ENCODE data around the gene ADAD2.

Gene ADAD2

GRCh38 chr16:84190731-84191388, at the start of gene ADAD2:
TSS of gene ADAD2 (plus strand) at chr16:84191157. CDS start at chr16:84191231, 74 bp downstream.
- H3K27ac ChIP-seq (ENCODE audit: low read length), result no peak within 1 kb of the TSS
- no peaks in the 10 kb centered on the region for H3K36me3 ChIP-seq (ENCODE audit: control insufficient read depth in 2 of 2, insufficient read depth in 2 of 2, low read length in 2 of 2)
- no peak within 1 kb of the TSS for H3K9ac ChIP-seq (ENCODE audit: low read length in 2 of 2)
- no peaks in the 10 kb centered on the region for H3K27me3 ChIP-seq (ENCODE audit: control insufficient read depth in 1 of 2, insufficient read depth in 2 of 2, low read length in 2 of 2)
- H3K9me3 ChIP-seq (ENCODE audit: control insufficient read depth in 2 of 2, low read length in 2 of 2), result no peaks in the 10 kb centered on the region
- peaks cover 11% of the 10 kb centered on the region for H3K4me1 ChIP-seq (ENCODE audit: control insufficient read depth, insufficient read depth, low read length)
- H3K4me3 ChIP-seq (ENCODE audit: low read length in 2 of 2), result no peak within 1 kb of the TSS

DNA sequence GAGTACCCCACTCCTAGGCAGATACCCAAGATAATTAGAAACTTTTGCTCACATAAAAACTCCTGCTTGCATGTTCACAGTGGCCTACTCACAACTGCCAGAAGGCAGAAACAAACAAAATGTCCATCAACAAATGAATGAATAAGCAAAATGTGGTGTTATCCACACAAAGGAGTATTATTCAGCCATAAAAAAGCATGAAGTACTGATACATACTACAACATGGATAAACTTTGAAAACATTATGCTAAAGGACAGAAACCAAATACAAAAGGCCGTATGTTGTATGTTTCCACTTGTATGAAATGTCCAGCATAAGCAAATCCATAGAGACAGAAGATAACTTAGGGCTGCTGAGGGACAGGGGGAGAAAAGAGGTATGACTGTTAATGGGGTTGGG, 47.9 kb upstream of the ADAD2 start:
- no peak overlapping the region for H3K9ac ChIP-seq (ENCODE audit: low read length in 2 of 2)
- H3K27me3 ChIP-seq (ENCODE audit: control insufficient read depth in 1 of 2, insufficient read depth in 2 of 2, low read length in 2 of 2), result no peaks in the 10 kb centered on the region
- H3K4me3 ChIP-seq (ENCODE audit: low read length in 2 of 2), result no peak overlapping the region
- peaks cover 8% of the 10 kb centered on the region for H3K4me1 ChIP-seq (ENCODE audit: control insufficient read depth, insufficient read depth, low read length)
- no peaks in the 10 kb centered on the region for H3K9me3 ChIP-seq (ENCODE audit: control insufficient read depth in 2 of 2, low read length in 2 of 2)
- no peaks in the 10 kb centered on the region for H3K36me3 ChIP-seq (ENCODE audit: control insufficient read depth in 2 of 2, insufficient read depth in 2 of 2, low read length in 2 of 2)
- no peak overlapping the region for H3K27ac ChIP-seq (ENCODE audit: low read length)

DNA sequence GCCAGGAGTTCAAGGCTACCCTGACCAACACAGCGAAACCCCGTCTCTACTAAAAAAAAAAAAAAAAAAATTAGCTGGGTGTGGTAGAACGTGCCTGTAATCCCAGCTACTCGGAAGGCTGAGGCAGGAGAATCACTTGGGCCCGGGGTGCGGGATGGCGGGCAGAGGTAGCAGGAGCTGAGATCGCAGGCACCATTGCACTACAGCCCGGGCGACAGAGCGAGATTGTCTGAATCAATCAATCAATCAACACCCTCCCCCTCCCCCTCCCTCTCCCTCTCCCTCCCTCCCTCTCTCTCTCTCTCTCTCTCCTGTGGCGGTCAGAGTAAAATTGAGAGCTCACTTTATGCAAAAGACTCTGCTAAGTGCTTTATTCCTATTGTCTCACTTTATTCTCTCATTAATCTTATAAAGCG, 47.2 kb upstream of the ADAD2 start:
- H3K9ac ChIP-seq (ENCODE audit: low read length in 2 of 2), result peak overlapping the region; percentile 52 to 71
- H3K27ac ChIP-seq (ENCODE audit: low read length), result no peak overlapping the region

GRCh38 chr16:84144209-84144858, 46.6 kb upstream of the ADAD2 start:
- peak overlapping the region; percentile 66 to 89 for H3K4me3 ChIP-seq (ENCODE audit: low read length in 2 of 2)
- no peaks in the 10 kb centered on the region for H3K27me3 ChIP-seq (ENCODE audit: control insufficient read depth in 1 of 2, insufficient read depth in 2 of 2, low read length in 2 of 2)
- H3K4me1 ChIP-seq (ENCODE audit: control insufficient read depth, insufficient read depth, low read length), result peaks cover 8% of the 10 kb centered on the region
- no peak overlapping the region for H3K27ac ChIP-seq (ENCODE audit: low read length)
- H3K9ac ChIP-seq (ENCODE audit: low read length in 2 of 2), result peak overlapping the region; percentile 52 to 71
- H3K36me3 ChIP-seq (ENCODE audit: control insufficient read depth in 2 of 2, insufficient read depth in 2 of 2, low read length in 2 of 2), result no peaks in the 10 kb centered on the region
- H3K9me3 ChIP-seq (ENCODE audit: control insufficient read depth in 2 of 2, low read length in 2 of 2), result no peaks in the 10 kb centered on the region

More for the DNA sequence above, 47.2 kb upstream of the ADAD2 start:
- H3K27me3 ChIP-seq (ENCODE audit: control insufficient read depth in 1 of 2, insufficient read depth in 2 of 2, low read length in 2 of 2), result no peaks in the 10 kb centered on the region
- H3K4me1 ChIP-seq (ENCODE audit: control insufficient read depth, insufficient read depth, low read length), result peaks cover 8% of the 10 kb centered on the region
- H3K9me3 ChIP-seq (ENCODE audit: control insufficient read depth in 2 of 2, low read length in 2 of 2), result no peaks in the 10 kb centered on the region
- peak overlapping the region; percentile 66 to 89 for H3K4me3 ChIP-seq (ENCODE audit: low read length in 2 of 2)
- H3K36me3 ChIP-seq (ENCODE audit: control insufficient read depth in 2 of 2, insufficient read depth in 2 of 2, low read length in 2 of 2), result no peaks in the 10 kb centered on the region

- no peaks in the 10 kb centered on the region for H3K36me3 ChIP-seq (ENCODE audit: control insufficient read depth in 2 of 2, insufficient read depth in 2 of 2, low read length in 2 of 2)
- peak within 1 kb of the TSS; percentile 24 for H3K27ac ChIP-seq (ENCODE audit: low read length)
- H3K4me1 ChIP-seq (ENCODE audit: control insufficient read depth, insufficient read depth, low read length), result peaks cover 8% of the 10 kb centered on the region
- H3K9me3 ChIP-seq (ENCODE audit: control insufficient read depth in 2 of 2, low read length in 2 of 2), result no peaks in the 10 kb centered on the region
- H3K9ac ChIP-seq (ENCODE audit: low read length in 2 of 2), result peak within 1 kb of the TSS; percentile 52 to 71
- H3K4me3 ChIP-seq (ENCODE audit: low read length in 2 of 2), result peak within 1 kb of the TSS; percentile 66 to 89
- H3K27me3 ChIP-seq (ENCODE audit: control insufficient read depth in 1 of 2, insufficient read depth in 2 of 2, low read length in 2 of 2), result no peaks in the 10 kb centered on the region
These were observed 45.9 kb upstream of the ADAD2 start, which contains the start of the genes DNAAF1 and HSDL1 for GRCh38 chr16:84144859-84145639. TSS of gene DNAAF1 (plus strand) at chr16:84145308. CDS start at chr16:84145441, 133 bp downstream. TSS of gene HSDL1 (minus strand) at chr16:84145177. CDS start at chr16:84131321, 13,856 bp downstream.

GRCh38 chr16:84150926-84151325, 40.0 kb upstream of the ADAD2 start:
- H3K36me3 ChIP-seq (ENCODE audit: control insufficient read depth in 2 of 2, insufficient read depth in 2 of 2, low read length in 2 of 2), result no peaks in the 10 kb centered on the region
- no peak overlapping the region for H3K9ac ChIP-seq (ENCODE audit: low read length in 2 of 2)
- H3K27me3 ChIP-seq (ENCODE audit: control insufficient read depth in 1 of 2, insufficient read depth in 2 of 2, low read length in 2 of 2), result no peaks in the 10 kb centered on the region
- no peak overlapping the region for H3K27ac ChIP-seq (ENCODE audit: low read length)
- no peaks in the 10 kb centered on the region for H3K9me3 ChIP-seq (ENCODE audit: control insufficient read depth in 2 of 2, low read length in 2 of 2)
- no peak overlapping the region for H3K4me3 ChIP-seq (ENCODE audit: low read length in 2 of 2)
- no peaks in the 10 kb centered on the region for H3K4me1 ChIP-seq (ENCODE audit: control insufficient read depth, insufficient read depth, low read length)

GRCh38 chr16:84153660-84154214, 37.2 kb upstream of the ADAD2 start:
- H3K4me1 ChIP-seq (ENCODE audit: control insufficient read depth, insufficient read depth, low read length), result no peaks in the 10 kb centered on the region
- no peak overlapping the region for H3K27ac ChIP-seq (ENCODE audit: low read length)
- H3K9ac ChIP-seq (ENCODE audit: low read length in 2 of 2), result no peak overlapping the region
- H3K9me3 ChIP-seq (ENCODE audit: control insufficient read depth in 2 of 2, low read length in 2 of 2), result no peaks in the 10 kb centered on the region
- no peaks in the 10 kb centered on the region for H3K36me3 ChIP-seq (ENCODE audit: control insufficient read depth in 2 of 2, insufficient read depth in 2 of 2, low read length in 2 of 2)
- peaks cover 3 to 4% of the 10 kb centered on the region in 2 donors for H3K27me3 ChIP-seq (ENCODE audit: control insufficient read depth in 1 of 2, insufficient read depth in 2 of 2, low read length in 2 of 2)
- no peak overlapping the region for H3K4me3 ChIP-seq (ENCODE audit: low read length in 2 of 2)

DNA sequence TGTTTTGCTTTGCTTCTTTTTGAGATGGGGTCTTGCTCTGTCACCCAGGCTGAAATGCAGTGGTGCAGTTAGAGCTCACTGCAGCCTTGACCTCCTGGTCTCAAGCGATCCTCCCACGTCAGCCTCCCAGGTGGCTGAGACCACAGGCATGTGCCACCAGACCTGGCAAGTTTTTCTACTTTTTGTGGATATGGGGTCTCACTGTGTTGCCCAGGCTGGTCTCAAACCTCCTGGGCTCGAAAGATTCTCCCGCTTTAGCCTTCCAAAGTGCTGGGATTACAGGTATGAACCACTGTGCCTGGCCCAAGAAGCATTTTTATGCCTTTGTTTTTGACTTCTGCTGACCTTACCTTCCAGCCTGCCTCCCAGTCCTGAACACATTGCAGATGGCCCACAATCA, 35.7 kb upstream of the ADAD2 start:
- Histone ChIP-seq H3K9me3 (ENCODE audit: control insufficient read depth in 2 of 2, low read length in 2 of 2) (no peaks in the 10 kb centered on the region), H3K27ac (ENCODE audit: low read length) (no peak overlapping the region), H3K4me1 (ENCODE audit: control insufficient read depth, insufficient read depth, low read length) (no peaks in the 10 kb centered on the region), H3K4me3 (ENCODE audit: low read length in 2 of 2) (no peak overlapping the region), H3K9ac (ENCODE audit: low read length in 2 of 2) (no peak overlapping the region), H3K27me3 (ENCODE audit: control insufficient read depth in 1 of 2, insufficient read depth in 2 of 2, low read length in 2 of 2) (peaks cover 3 to 6% of the 10 kb centered on the region in 2 donors), H3K36me3 (ENCODE audit: control insufficient read depth in 2 of 2, insufficient read depth in 2 of 2, low read length in 2 of 2) (no peaks in the 10 kb centered on the region)

DNA sequence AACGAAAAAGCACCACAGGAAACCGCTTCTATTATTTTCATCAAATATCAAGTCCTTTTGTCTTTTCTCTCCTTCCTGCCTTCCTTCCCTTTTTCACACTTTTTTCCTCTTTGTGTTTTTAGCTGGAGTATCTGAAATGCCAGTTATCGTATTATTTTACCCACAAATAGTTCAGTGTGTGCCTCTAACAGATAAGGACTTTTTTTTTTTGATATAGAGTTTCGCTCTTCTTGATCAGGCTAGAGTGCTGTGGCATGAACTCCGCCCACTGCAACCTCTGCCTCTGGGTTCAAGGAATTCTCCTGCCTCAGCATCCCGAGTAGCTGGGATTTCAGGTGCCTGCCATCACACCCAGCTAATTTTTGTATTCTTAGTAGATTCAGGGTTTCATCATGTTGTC, 35.2 kb upstream of the ADAD2 start:
- Histone ChIP-seq H3K36me3 (ENCODE audit: control insufficient read depth in 2 of 2, insufficient read depth in 2 of 2, low read length in 2 of 2) (no peaks in the 10 kb centered on the region), H3K9ac (ENCODE audit: low read length in 2 of 2) (no peak overlapping the region), H3K4me3 (ENCODE audit: low read length in 2 of 2) (no peak overlapping the region), H3K27me3 (ENCODE audit: control insufficient read depth in 1 of 2, insufficient read depth in 2 of 2, low read length in 2 of 2) (peaks cover 3 to 6% of the 10 kb centered on the region in 2 donors), H3K4me1 (ENCODE audit: control insufficient read depth, insufficient read depth, low read length) (no peaks in the 10 kb centered on the region), H3K9me3 (ENCODE audit: control insufficient read depth in 2 of 2, low read length in 2 of 2) (no peaks in the 10 kb centered on the region), H3K27ac (ENCODE audit: low read length) (no peak overlapping the region)

GRCh38 chr16:84156342-84156784, 34.6 kb upstream of the ADAD2 start:
- H3K36me3 ChIP-seq (ENCODE audit: control insufficient read depth in 2 of 2, insufficient read depth in 2 of 2, low read length in 2 of 2), result no peaks in the 10 kb centered on the region
- no peaks in the 10 kb centered on the region for H3K4me1 ChIP-seq (ENCODE audit: control insufficient read depth, insufficient read depth, low read length)
- H3K9ac ChIP-seq (ENCODE audit: low read length in 2 of 2), result no peak overlapping the region
- H3K27ac ChIP-seq (ENCODE audit: low read length), result no peak overlapping the region
- H3K4me3 ChIP-seq (ENCODE audit: low read length in 2 of 2), result no peak overlapping the region
- H3K27me3 ChIP-seq (ENCODE audit: control insufficient read depth in 1 of 2, insufficient read depth in 2 of 2, low read length in 2 of 2), result peaks cover 3 to 11% of the 10 kb centered on the region in 2 donors
- no peaks in the 10 kb centered on the region for H3K9me3 ChIP-seq (ENCODE audit: control insufficient read depth in 2 of 2, low read length in 2 of 2)

Measured in stomach smooth muscle (tissue), 2 donors.